ENCODE data around the gene SNAI1. TPM values are rescaled to one million over a fixed set of nuclear protein-coding genes. Genes with fewer than 3 reads are reported as not detected.

SNAI1 gene
- total RNA-seq, 1 donor from 2014 or later = 9.7 TPM

GRCh38 chr20:49938173-49939163, 44.3 kb upstream of the SNAI1 start:
- Mint-ChIP-seq H3K27me3 (ENCODE audit: low read depth) (no peaks in the 10 kb centered on the region), H3K4me1 (peaks cover 25% of the 10 kb centered on the region), H3K4me3 (peak overlapping the region; percentile 89), H3K9me3 (no peaks in the 10 kb centered on the region), H3K27ac (peak overlapping the region; percentile 77), H3K36me3 (peaks cover 10% of the 10 kb centered on the region)
- TF ChIP-seq, protein P1, sequence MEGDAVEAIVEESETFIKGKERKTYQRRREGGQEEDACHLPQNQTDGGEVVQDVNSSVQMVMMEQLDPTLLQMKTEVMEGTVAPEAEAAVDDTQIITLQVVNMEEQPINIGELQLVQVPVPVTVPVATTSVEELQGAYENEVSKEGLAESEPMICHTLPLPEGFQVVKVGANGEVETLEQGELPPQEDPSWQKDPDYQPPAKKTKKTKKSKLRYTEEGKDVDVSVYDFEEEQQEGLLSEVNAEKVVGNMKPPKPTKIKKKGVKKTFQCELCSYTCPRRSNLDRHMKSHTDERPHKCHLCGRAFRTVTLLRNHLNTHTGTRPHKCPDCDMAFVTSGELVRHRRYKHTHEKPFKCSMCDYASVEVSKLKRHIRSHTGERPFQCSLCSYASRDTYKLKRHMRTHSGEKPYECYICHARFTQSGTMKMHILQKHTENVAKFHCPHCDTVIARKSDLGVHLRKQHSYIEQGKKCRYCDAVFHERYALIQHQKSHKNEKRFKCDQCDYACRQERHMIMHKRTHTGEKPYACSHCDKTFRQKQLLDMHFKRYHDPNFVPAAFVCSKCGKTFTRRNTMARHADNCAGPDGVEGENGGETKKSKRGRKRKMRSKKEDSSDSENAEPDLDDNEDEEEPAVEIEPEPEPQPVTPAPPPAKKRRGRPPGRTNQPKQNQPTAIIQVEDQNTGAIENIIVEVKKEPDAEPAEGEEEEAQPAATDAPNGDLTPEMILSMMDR (IDR thresholded peaks at IDR 0.05; ENCODE audit: unreplicated experiment) = no peak
- DNase-seq (ENCODE audit: low spot score in 2 of 2, unreplicated experiment in 2 of 2) = peak in 1 of 2 experiments; percentile 62

DNA sequence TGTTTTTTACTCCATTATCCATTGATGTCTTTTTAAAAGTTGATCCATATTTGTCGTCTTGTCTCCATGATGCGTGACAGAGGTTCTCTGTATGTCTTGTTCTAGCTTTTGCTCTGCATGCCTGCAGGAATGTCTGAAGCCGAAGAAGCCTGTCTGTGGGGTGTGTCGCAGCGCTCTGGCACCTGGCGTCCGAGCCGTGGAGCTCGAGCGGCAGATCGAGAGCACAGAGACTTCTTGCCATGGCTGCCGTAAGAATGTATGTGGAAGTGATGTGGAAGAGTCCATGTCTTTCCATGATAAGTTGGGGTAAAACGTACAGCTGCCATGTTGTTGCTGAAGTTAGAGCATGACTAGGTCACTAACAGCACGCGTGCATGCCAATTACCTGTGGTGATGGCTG, 41.3 kb upstream of the SNAI1 start:
- no peak for DNase-seq (ENCODE audit: low spot score in 2 of 2, unreplicated experiment in 2 of 2)
- peaks cover 25% of the 10 kb centered on the region for H3K4me1 Mint-ChIP-seq
- no peaks in the 10 kb centered on the region for H3K27me3 Mint-ChIP-seq (ENCODE audit: low read depth)
- peaks cover 23% of the 10 kb centered on the region for H3K36me3 Mint-ChIP-seq
- no peak overlapping the region for H3K4me3 Mint-ChIP-seq
- H3K9me3 Mint-ChIP-seq = no peaks in the 10 kb centered on the region
- H3K27ac Mint-ChIP-seq = no peak overlapping the region
- TF ChIP-seq, protein P1 (IDR thresholded peaks at IDR 0.05; ENCODE audit: unreplicated experiment) = no peak

DNA sequence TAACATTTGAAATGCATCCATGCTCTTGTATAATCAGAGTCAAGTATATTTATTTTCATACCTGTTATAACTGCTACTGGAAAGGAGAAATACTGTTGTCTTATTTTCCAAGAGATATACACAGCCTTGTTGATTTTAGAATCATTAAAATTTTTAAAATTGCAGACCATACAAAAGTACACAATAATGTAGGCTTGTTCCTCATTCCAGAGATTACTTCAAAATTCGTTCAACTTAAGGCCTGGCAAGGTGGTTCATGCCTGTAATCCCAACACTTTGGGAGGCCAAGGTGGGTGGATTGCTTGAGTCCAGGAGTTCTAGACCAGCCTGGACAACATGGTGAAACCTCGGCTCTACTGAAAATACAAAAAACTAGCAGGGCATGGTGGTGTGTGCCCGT, 40.5 kb upstream of the SNAI1 start:
- Mint-ChIP-seq H3K27ac (no peak overlapping the region), H3K4me1 (peaks cover 18% of the 10 kb centered on the region), H3K9me3 (no peaks in the 10 kb centered on the region), H3K27me3 (ENCODE audit: low read depth) (no peaks in the 10 kb centered on the region), H3K4me3 (no peak overlapping the region), H3K36me3 (peaks cover 29% of the 10 kb centered on the region)
- TF ChIP-seq, protein P1 (IDR thresholded peaks at IDR 0.05; ENCODE audit: unreplicated experiment) = no peak
- no peak for DNase-seq (ENCODE audit: low spot score in 2 of 2, unreplicated experiment in 2 of 2)

- peaks cover 11% of the 10 kb centered on the region for H3K4me1 Mint-ChIP-seq
- H3K27ac Mint-ChIP-seq = no peak overlapping the region
- peaks cover 32% of the 10 kb centered on the region for H3K36me3 Mint-ChIP-seq
- no peak for DNase-seq (ENCODE audit: low spot score in 2 of 2, unreplicated experiment in 2 of 2)
- TF ChIP-seq, protein P1 (IDR thresholded peaks at IDR 0.05; ENCODE audit: unreplicated experiment) = no peak
- H3K9me3 Mint-ChIP-seq = no peaks in the 10 kb centered on the region
- no peaks in the 10 kb centered on the region for H3K27me3 Mint-ChIP-seq (ENCODE audit: low read depth)
- no peak overlapping the region for H3K4me3 Mint-ChIP-seq
Observed at GRCh38 chr20:49942942-49943341, 39.8 kb upstream of the SNAI1 start.

- Mint-ChIP-seq H3K27ac (no peak overlapping the region), H3K36me3 (peaks cover 44% of the 10 kb centered on the region), H3K4me1 (no peaks in the 10 kb centered on the region), H3K27me3 (ENCODE audit: low read depth) (no peaks in the 10 kb centered on the region), H3K4me3 (no peak overlapping the region), H3K9me3 (no peaks in the 10 kb centered on the region)
- TF ChIP-seq, protein P1 (IDR thresholded peaks at IDR 0.05; ENCODE audit: unreplicated experiment) = no peak
- no peak for DNase-seq (ENCODE audit: low spot score in 2 of 2, unreplicated experiment in 2 of 2)
Observed at GRCh38 chr20:49945306-49945700, 37.5 kb upstream of the SNAI1 start.
